ENCODE measurements around the gene ABLIM3. TPM values are rescaled to one million over a fixed set of nuclear protein-coding genes. Genes with fewer than 3 reads are reported as not detected.

The ABLIM3 gene
- total RNA-seq, 1 donor from 2014 or later: not detected

- Mint-ChIP-seq H3K27me3 (ENCODE audit: insufficient read depth, low read depth) (peaks cover 13% of the 10 kb centered on the region), H3K4me1 (peaks cover 3% of the 10 kb centered on the region), H3K4me3 (no peak overlapping the region), H3K27ac (no peak overlapping the region), H3K36me3 (no peaks in the 10 kb centered on the region), H3K9me3 (no peaks in the 10 kb centered on the region)
- Histone ChIP-seq H3K4me3 (no peak overlapping the region), H3K4me2 (no peak overlapping the region), H3K27me3 (peaks cover 33% of the 10 kb centered on the region), H3K4me1 (peaks cover 5% of the 10 kb centered on the region), H3K9ac (no peak overlapping the region), H3K9me3 (ENCODE audit: low read depth) (no peaks in the 10 kb centered on the region), H2AFZ (replicated peaks) (no peak overlapping the region), H4K20me1 (ENCODE audit: low read depth) (no peaks in the 10 kb centered on the region), H3K79me2 (ENCODE audit: low read depth) (no peaks in the 10 kb centered on the region), H3K27ac (no peak overlapping the region), H3K36me3 (no peaks in the 10 kb centered on the region), H3F3A (ENCODE audit: low read depth) (no peaks in the 10 kb centered on the region)
- TF ChIP-seq, protein P1, sequence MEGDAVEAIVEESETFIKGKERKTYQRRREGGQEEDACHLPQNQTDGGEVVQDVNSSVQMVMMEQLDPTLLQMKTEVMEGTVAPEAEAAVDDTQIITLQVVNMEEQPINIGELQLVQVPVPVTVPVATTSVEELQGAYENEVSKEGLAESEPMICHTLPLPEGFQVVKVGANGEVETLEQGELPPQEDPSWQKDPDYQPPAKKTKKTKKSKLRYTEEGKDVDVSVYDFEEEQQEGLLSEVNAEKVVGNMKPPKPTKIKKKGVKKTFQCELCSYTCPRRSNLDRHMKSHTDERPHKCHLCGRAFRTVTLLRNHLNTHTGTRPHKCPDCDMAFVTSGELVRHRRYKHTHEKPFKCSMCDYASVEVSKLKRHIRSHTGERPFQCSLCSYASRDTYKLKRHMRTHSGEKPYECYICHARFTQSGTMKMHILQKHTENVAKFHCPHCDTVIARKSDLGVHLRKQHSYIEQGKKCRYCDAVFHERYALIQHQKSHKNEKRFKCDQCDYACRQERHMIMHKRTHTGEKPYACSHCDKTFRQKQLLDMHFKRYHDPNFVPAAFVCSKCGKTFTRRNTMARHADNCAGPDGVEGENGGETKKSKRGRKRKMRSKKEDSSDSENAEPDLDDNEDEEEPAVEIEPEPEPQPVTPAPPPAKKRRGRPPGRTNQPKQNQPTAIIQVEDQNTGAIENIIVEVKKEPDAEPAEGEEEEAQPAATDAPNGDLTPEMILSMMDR (IDR thresholded peaks at IDR 0.05): no peak
- TF ChIP-seq EZH2phosphoT487 (IDR thresholded peaks at IDR 0.05) (no peak), EZH2 (IDR thresholded peaks at IDR 0.05) (no peak)
- no peak for DNase-seq (ENCODE audit: low spot score)
These were observed 136.5 kb downstream of the ABLIM3 start for GRCh38 chr5:149277801-149278200.

DNA sequence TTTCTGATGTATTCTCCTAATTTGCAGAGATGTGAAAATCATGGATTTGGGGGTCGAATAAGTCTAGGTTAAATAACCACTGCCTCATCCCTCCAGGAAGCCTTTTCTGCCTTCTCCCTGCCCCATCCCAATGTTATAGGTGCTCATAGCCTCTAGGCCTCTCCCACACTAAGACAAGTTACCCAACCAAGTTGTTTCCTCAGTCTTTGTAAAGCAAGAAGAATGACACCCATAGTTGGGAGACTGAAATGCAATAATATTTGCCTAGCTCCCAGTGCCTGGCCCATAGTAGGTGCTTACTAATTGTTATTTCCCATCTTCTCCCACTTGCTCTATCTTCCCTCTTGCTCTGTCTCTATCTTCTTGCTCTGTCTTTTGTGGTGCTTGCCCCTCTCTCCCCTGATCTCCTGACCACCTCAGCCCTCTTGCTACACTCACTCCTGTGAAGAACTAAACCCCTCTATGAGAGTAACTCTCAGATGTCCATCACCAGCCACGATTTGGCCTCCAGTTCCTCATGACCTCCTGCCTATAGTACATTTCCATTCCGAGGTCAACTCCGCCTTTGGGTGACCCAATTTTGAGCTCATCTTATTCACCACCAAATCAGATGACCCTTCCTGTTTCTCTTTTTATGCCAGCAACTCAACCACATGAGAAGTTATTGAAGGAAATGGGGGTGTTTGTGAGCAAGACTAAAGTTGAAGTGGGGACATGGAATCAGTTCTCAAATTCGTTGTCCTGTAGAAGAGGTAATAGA, 137.3 kb downstream of the ABLIM3 start:
- Histone ChIP-seq H3K9ac (no peak overlapping the region), H3F3A (ENCODE audit: low read depth) (no peaks in the 10 kb centered on the region), H3K9me3 (ENCODE audit: low read depth) (no peaks in the 10 kb centered on the region), H3K4me1 (peaks cover 4% of the 10 kb centered on the region), H3K4me2 (no peak overlapping the region), H2AFZ (replicated peaks) (no peak overlapping the region), H3K4me3 (no peak overlapping the region), H3K27me3 (peaks cover 25% of the 10 kb centered on the region), H3K79me2 (ENCODE audit: low read depth) (no peaks in the 10 kb centered on the region), H4K20me1 (ENCODE audit: low read depth) (no peaks in the 10 kb centered on the region), H3K27ac (no peak overlapping the region), H3K36me3 (no peaks in the 10 kb centered on the region)
- no peak overlapping the region for H3K4me3 Mint-ChIP-seq
- no peaks in the 10 kb centered on the region for H3K36me3 Mint-ChIP-seq
- H3K4me1 Mint-ChIP-seq: peaks cover 3% of the 10 kb centered on the region
- no peak overlapping the region for H3K27ac Mint-ChIP-seq
- TF ChIP-seq, protein P1 (IDR thresholded peaks at IDR 0.05): no peak
- TF ChIP-seq EZH2 (IDR thresholded peaks at IDR 0.05): no peak
- no peak for TF ChIP-seq EZH2phosphoT487 (IDR thresholded peaks at IDR 0.05)
- peaks cover 8% of the 10 kb centered on the region for H3K27me3 Mint-ChIP-seq (ENCODE audit: insufficient read depth, low read depth)
- no peaks in the 10 kb centered on the region for H3K9me3 Mint-ChIP-seq
- no peak for DNase-seq (ENCODE audit: low spot score)

GRCh38 chr5:149279661-149280060, 138.4 kb downstream of the ABLIM3 start:
- no peak for DNase-seq (ENCODE audit: low spot score)
- Histone ChIP-seq H3K4me1 (no peaks in the 10 kb centered on the region), H2AFZ (replicated peaks) (no peak overlapping the region), H3K9ac (no peak overlapping the region), H3F3A (ENCODE audit: low read depth) (no peaks in the 10 kb centered on the region), H3K36me3 (no peaks in the 10 kb centered on the region), H4K20me1 (ENCODE audit: low read depth) (no peaks in the 10 kb centered on the region), H3K4me3 (no peak overlapping the region), H3K27ac (no peak overlapping the region), H3K79me2 (ENCODE audit: low read depth) (no peaks in the 10 kb centered on the region), H3K9me3 (ENCODE audit: low read depth) (no peaks in the 10 kb centered on the region), H3K4me2 (no peak overlapping the region), H3K27me3 (peaks cover 16% of the 10 kb centered on the region)
- Mint-ChIP-seq H3K4me3 (no peak overlapping the region), H3K36me3 (no peaks in the 10 kb centered on the region), H3K4me1 (peaks cover 3% of the 10 kb centered on the region), H3K9me3 (no peaks in the 10 kb centered on the region), H3K27me3 (ENCODE audit: insufficient read depth, low read depth) (peaks cover 4% of the 10 kb centered on the region), H3K27ac (no peak overlapping the region)
- TF ChIP-seq, protein P1 (IDR thresholded peaks at IDR 0.05): no peak
- TF ChIP-seq EZH2phosphoT487 (IDR thresholded peaks at IDR 0.05) (no peak), EZH2 (IDR thresholded peaks at IDR 0.05) (no peak)
